Osteoblast (primary cell): ENCODE measurements around the gene PLEKHA1. TPM values are rescaled to one million over a fixed set of nuclear protein-coding genes. Genes with fewer than 3 reads are reported as not detected.

Experiments
- DNase-seq: peaks from one replicate; pipeline ENCODE4 v3.0.0; 2011; ENCODE audit warnings: low spot score, mixed read lengths; ENCODE audit not compliant: insufficient read length; ENCODE audit errors: missing footprints
- H2AFZ ChIP-seq: 2 replicates; pipeline ENCODE4 v1.6.0; 2011; ENCODE audit warnings: mild to moderate bottlenecking, low read length
- H3K27ac ChIP-seq: 2 replicates; pipeline ENCODE4 v1.5.1; 2011; ENCODE audit warnings: mild to moderate bottlenecking, low read depth, low read length, moderate library complexity
- H3K27me3 ChIP-seq: 2 replicates; pipeline ENCODE4 v1.6.0; 2012; ENCODE audit warnings: mild to moderate bottlenecking, control low read depth, inconsistent platforms, low read length, moderate library complexity; ENCODE audit not compliant: insufficient read depth
- H3K36me3 ChIP-seq: 2 replicates; pipeline ENCODE4 v1.5.1; 2011; ENCODE audit warnings: mild to moderate bottlenecking, low read length, control low read depth, moderate library complexity; ENCODE audit not compliant: insufficient read depth
- H3K4me1 ChIP-seq: 2 replicates; pipeline ENCODE4 v1.5.1; 2011; ENCODE audit warnings: mild to moderate bottlenecking, low read length, control low read depth, moderate library complexity; ENCODE audit not compliant: insufficient read depth
- H3K4me2 ChIP-seq: 2 replicates; pipeline ENCODE4 v1.6.0; 2011; ENCODE audit warnings: mild to moderate bottlenecking, low read length; ENCODE audit not compliant: insufficient read depth
- H3K4me3 ChIP-seq: fragments of 200-600 bp; sonication (generic); 3 replicates; pipeline ENCODE4 v1.5.1; 2012; ENCODE audit warnings: mild to moderate bottlenecking, low read length, inconsistent platforms; ENCODE audit not compliant: insufficient read depth
- H3K79me2 ChIP-seq: 2 replicates; pipeline ENCODE4 v1.6.0; 2012; ENCODE audit warnings: mild to moderate bottlenecking, low read length, control low read depth, inconsistent platforms; ENCODE audit not compliant: insufficient read depth
- H3K9me3 ChIP-seq: 2 replicates; pipeline ENCODE4 v1.5.1; 2011; ENCODE audit warnings: low read depth, low read length, control low read depth
- H4K20me1 ChIP-seq: 2 replicates; pipeline ENCODE4 v1.6.0; 2012; ENCODE audit warnings: mild to moderate bottlenecking, low read length, control low read depth; ENCODE audit not compliant: insufficient read depth
- total RNA-seq: library from RNA; depleted of rRNA; stranded (reverse); fragments of >200 nt; gene quantifications from 2 replicates; pipeline ENCODE4 v1.2.3, GENCODE V29; 2012
- TF ChIP-seq, protein P1 (sequence below): IDR thresholded peaks from 2 replicates; pipeline ENCODE4 v1.5.1; 2011; ENCODE audit warnings: mild to moderate bottlenecking, low read depth, low read length, moderate library complexity; ENCODE audit errors: extremely low read depth

The PLEKHA1 gene
- total RNA-seq, 1 donor = 17.4 TPM

DNA sequence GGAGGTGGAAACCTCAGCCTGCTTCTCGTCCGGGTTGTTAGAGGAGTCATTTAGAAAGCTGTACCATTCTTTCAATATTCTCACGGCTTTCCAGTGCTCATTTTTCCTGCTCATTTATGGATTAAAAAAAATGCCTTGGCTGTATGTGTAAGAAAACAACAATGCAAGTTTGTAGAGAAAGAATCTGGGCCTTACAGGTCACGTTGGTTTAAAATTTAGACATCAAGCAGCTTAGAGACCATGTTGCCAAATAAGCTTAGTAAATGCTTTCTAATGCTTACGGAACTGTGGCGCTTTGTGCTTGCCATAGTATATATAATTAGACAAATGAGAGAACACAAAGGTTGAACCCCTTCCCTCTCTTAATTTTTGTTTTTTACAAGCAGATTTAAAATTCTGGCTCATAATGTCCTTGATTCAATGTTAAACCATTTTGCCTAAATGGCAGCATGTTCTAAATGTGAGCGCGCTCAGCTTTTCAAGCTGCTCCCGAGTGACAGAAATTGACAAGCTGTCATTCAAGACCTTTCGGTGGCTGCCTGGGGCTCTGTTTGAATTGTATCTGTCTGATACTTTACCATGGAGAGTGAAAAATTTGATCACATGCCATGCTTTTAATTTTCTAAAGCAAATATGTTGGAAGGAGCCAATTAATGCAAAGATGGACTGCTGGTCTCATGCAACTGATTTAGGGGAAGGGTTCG, 81.0 kb downstream of the PLEKHA1 start:
- H3K27ac ChIP-seq = no peak overlapping the region
- H2AFZ ChIP-seq = no peak overlapping the region
- peaks cover 8% of the 10 kb centered on the region for H3K27me3 ChIP-seq
- H3K4me1 ChIP-seq = peaks cover 2% of the 10 kb centered on the region
- no peak overlapping the region for H3K4me3 ChIP-seq
- no peaks in the 10 kb centered on the region for H3K36me3 ChIP-seq
- no peaks in the 10 kb centered on the region for H4K20me1 ChIP-seq
- no peaks in the 10 kb centered on the region for H3K9me3 ChIP-seq
- DNase-seq = no peak
- H3K4me2 ChIP-seq = no peak overlapping the region
- H3K79me2 ChIP-seq = no peaks in the 10 kb centered on the region
- TF ChIP-seq, protein P1, sequence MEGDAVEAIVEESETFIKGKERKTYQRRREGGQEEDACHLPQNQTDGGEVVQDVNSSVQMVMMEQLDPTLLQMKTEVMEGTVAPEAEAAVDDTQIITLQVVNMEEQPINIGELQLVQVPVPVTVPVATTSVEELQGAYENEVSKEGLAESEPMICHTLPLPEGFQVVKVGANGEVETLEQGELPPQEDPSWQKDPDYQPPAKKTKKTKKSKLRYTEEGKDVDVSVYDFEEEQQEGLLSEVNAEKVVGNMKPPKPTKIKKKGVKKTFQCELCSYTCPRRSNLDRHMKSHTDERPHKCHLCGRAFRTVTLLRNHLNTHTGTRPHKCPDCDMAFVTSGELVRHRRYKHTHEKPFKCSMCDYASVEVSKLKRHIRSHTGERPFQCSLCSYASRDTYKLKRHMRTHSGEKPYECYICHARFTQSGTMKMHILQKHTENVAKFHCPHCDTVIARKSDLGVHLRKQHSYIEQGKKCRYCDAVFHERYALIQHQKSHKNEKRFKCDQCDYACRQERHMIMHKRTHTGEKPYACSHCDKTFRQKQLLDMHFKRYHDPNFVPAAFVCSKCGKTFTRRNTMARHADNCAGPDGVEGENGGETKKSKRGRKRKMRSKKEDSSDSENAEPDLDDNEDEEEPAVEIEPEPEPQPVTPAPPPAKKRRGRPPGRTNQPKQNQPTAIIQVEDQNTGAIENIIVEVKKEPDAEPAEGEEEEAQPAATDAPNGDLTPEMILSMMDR = no peak

DNA sequence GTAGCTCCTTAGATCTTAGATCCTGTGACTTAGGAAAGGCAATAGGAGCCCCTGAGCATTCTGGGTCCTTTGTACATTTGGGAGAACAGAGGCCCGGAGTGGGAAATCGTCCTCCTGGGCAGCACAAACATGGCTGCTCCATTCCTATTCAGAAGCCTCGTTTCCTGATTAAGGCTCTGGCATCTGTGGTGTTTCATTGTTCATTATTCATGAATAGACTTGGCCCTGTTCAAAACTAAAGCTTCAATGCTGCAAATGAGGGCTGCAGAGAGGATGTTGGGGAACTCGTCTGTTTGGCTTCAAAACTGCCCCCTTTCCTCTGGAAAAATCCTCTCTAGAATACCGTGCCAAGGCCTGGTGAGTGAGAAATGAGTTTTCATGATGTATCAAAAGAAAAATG, 83.4 kb downstream of the PLEKHA1 start:
- Histone ChIP-seq H3K27me3 (peaks cover 8% of the 10 kb centered on the region), H3K36me3 (no peaks in the 10 kb centered on the region), H3K27ac (no peak overlapping the region), H3K9me3 (no peaks in the 10 kb centered on the region), H4K20me1 (peaks cover 5% of the 10 kb centered on the region), H3K4me3 (no peak overlapping the region), H2AFZ (no peak overlapping the region), H3K4me1 (peaks cover 6% of the 10 kb centered on the region), H3K4me2 (no peak overlapping the region), H3K79me2 (peaks cover 2% of the 10 kb centered on the region)
- DNase-seq = no peak
- TF ChIP-seq, protein P1 = no peak

DNA sequence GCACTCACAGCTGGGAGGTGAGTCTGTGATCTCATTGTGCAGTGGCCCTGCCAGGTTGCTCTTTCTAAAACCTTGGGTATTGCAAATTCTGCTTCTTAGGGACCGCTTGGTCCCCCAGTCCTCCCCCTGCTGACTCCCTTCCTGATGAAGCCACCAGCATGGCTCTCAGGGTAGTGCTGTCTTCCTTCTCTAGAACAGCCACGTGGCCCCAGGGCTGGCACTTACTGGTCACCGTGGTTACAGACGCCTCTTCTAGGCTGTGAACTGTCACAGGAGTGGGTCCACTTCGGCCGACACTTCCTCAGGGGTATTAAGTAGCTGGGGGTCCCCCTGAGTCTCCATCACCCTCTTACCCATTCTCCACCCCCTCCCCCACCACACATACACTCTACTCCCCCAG, 84.2 kb downstream of the PLEKHA1 start:
- no peaks in the 10 kb centered on the region for H3K36me3 ChIP-seq
- no peaks in the 10 kb centered on the region for H3K9me3 ChIP-seq
- H3K27me3 ChIP-seq = peaks cover 8% of the 10 kb centered on the region
- peaks cover 9% of the 10 kb centered on the region for H3K79me2 ChIP-seq
- DNase-seq = no peak
- H4K20me1 ChIP-seq = peaks cover 12% of the 10 kb centered on the region
- H3K4me2 ChIP-seq = no peak overlapping the region
- H3K4me3 ChIP-seq = no peak overlapping the region
- TF ChIP-seq, protein P1 = no peak
- H3K4me1 ChIP-seq = peaks cover 11% of the 10 kb centered on the region
- no peak overlapping the region for H3K27ac ChIP-seq
- no peak overlapping the region for H2AFZ ChIP-seq

DNA sequence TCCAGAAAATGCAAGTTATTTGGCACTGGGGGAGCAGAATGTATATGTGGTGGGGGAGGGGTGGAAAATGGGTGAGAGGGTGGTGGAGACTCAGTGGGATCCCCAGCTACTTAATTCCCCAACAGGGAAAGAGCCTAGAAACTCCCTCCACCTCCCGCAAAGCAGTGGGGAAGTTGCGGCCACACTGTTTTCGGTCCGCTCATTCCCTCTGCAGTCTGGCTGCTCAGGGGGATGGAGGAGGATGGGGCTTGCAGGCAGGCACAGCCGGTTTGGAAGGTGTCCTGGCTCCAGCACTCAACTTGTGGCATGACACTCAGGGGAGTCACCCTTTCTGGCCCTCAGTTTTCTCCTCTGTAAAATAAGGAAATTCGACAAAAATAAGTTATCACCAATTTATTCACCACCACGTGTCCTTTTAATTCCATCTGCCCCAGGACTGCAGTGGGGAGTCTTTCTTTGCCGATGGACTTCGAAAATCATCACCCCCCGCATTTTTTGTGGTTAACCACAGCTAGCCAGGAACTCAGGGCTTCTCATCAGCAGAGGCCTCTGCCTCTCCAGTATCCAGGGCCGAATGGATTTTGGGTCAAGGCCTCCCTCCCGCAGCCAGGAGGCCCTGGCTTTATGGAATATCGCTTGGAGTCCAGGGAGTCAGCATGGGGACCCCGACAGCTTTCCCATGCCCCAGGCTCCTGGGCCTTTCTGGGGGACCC, 85.2 kb downstream of the PLEKHA1 start:
- peak; percentile 89 for DNase-seq
- peaks cover 23% of the 10 kb centered on the region for H4K20me1 ChIP-seq
- TF ChIP-seq, protein P1 = no peak
- no peak overlapping the region for H2AFZ ChIP-seq
- no peaks in the 10 kb centered on the region for H3K36me3 ChIP-seq
- peaks cover 14% of the 10 kb centered on the region for H3K4me1 ChIP-seq
- H3K27ac ChIP-seq = no peak overlapping the region
- no peak overlapping the region for H3K4me2 ChIP-seq
- H3K9me3 ChIP-seq = no peaks in the 10 kb centered on the region
- no peak overlapping the region for H3K4me3 ChIP-seq
- peaks cover 20% of the 10 kb centered on the region for H3K79me2 ChIP-seq
- peaks cover 8% of the 10 kb centered on the region for H3K27me3 ChIP-seq
